ENCODE results near the gene CNTF. TPM values are rescaled to one million over a fixed set of nuclear protein-coding genes. Genes with fewer than 3 reads are reported as not detected.

CNTF gene
- total RNA-seq, 1 donor from 2014 or later: 1.1 TPM

- DNase-seq: no peak
These were observed 19.5 kb downstream of the CNTF start for GRCh38 chr11:58641803-58642581.

GRCh38 chr11:58645854-58646253 is 23.4 kb downstream of the CNTF start:
- DNase-seq: no peak

GRCh38 chr11:58647141-58647699 is 24.8 kb downstream of the CNTF start:
- DNase-seq: no peak

DNA sequence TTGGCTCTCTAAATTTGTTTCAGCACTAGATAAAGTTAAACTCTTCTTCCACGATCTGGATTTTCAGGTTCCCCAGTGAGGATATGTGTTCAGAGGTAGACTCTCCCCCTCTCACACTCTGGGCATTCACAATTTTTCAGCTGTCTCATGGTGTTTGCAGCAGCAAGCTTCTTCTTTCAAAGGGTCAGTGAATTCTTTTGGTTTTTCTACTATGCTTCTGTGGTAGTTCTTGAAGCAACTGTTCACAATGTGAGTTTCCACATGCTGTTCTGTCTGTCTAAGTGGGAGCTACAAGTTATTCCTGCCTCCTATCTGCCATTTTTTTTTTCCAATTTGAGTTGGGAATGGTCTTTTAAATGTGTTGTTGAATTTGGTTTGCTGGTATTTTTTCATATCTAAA is 25.4 kb downstream of the CNTF start:
- DNase-seq: no peak

DNA sequence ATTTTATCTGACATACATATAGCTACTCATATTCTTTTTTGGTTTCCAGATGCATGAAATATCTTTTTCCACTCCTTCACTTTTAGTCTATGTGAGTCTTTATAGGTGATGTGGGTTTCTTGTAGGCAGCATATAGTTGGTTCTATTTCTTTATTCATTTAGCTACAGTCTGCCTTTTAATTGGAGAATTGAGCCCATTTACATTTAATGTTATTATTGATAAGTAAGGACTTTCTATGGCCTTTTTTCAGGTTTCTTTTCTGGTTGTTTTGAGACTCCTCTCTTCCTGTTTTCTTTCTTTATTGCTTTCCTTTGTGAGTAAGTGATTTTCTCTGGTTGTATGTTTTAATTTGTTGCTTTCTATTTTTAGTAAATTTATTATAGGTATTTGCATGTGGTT is 27.2 kb downstream of the CNTF start:
- DNase-seq: no peak

DNA sequence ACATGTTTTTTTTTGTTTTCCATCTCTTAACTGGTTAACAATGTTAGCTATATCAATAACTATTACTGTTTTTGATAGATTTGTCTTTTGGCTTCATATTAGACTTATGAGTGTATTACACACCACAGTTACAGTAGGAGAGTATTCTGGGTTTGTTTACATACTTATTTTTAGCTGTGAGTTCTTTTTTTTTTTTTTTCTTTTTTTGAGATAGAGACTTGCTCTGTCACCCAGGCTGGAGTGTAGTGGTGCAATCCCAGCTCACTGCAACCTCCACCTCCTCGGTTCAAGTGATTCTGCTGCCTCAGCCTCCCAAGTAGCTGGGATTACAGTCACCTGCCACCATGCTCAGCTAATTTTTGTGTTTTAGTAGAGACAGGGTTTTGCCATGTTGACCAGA is 28.0 kb downstream of the CNTF start:
- no peak for DNase-seq

DNA sequence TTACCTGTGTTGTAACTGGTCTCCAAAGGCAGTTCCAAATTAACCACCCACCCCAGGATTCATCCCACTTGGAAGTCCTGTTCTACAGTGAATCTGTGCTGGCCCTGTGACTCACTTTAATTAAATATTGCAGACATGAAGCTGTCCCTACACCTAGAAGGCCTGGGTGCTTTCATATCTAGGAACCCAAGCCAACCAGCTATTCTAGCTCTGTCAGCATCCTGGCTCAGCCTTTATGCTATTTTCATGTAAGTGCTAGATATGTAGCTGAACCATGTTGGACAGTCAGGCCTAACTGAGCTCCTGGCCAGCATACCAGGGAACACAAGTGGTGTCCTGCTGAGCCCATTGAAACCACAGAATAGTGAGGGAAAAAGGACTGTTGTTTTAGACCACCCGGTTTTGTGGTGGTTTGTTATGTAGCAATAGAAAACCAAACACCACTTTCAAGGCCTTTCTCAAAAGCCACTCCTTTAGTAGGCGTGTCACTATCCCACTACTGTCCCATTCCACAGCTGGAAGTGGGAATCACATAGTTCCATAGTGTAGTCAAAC is 30.3 kb downstream of the CNTF start:
- no peak for DNase-seq

DNA sequence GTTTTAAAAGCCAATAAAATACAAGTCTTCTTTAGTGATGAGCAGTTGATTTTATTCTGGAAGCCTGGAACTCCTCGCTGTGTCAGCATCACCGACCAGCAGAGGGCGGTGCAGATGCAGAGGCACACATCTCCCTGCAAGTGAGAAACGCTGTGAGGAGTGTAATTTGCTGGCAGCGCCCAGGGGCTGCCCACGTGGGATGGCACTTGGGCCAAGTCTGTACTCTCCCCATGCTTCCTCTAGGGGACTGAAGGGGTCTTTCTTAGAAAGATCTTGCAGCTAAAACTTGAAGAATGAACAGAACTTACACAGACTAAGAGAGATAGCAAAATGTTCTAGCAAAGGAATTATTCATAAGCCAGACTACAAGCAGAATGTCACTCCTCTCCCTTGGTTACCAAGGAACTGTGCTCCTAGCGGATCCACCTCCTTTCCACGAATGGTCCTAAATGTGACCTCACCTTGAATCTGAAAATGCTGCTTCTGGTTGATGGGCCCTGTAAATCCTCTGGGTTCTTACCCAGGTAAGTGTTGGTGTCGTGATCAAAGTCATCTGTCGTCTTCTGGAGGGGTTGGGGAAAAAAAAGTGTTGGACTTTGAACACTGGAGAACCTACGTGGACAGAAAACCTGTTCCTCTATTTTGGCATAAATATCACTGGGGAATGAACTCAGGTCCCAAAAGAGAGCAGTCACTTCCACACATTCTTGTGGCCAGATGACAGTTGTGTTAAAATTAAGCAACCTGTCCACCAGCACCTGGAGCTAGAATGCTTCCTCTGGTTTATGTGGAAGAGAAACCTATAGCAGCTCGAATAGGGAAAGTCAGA is 31.8 kb downstream of the CNTF start:
- DNase-seq: peak; percentile 82

- no peak for DNase-seq
These were observed 32.4 kb downstream of the CNTF start for GRCh38 chr11:58654908-58655296.

DNA sequence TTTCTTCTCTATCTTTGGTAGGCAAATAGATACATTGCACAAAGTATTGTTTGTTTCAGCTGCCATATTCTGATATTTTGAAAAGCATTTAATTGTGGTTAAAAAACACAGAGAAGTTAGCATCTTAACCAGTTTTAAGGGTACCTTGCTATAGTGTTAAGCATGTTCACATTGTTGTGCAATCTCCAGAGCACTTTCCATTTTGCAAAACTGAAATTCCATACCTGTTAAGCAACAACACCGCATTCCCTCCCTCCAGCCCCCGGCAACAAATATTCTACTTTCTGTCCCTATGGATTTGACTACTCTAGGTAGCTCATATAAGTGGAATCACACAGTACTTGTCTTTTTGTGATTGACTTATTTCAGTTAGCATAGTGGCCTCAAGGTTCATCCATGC is 33.9 kb downstream of the CNTF start:
- DNase-seq: no peak

- no peak for DNase-seq
These were observed 36.2 kb downstream of the CNTF start for GRCh38 chr11:58658623-58659022.

DNA sequence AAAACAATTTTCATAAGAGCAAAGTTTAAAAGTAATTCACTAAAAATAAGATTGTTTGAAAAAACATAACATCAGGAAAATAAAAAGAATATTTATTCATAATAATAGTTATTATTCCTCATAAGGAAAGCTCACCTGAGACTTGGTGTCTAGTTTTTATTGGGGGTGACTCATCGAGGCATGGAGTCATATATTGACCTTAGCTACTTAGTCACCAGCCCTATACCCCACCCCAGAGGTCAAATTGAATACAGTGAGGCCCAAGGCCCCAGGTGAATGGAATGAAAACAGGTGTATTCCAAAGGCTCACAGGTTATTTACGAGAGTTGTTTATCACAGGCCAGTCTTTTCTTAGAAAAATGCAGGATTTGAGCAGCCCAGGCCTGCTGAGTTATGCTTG is 36.9 kb downstream of the CNTF start:
- no peak for DNase-seq

DNA sequence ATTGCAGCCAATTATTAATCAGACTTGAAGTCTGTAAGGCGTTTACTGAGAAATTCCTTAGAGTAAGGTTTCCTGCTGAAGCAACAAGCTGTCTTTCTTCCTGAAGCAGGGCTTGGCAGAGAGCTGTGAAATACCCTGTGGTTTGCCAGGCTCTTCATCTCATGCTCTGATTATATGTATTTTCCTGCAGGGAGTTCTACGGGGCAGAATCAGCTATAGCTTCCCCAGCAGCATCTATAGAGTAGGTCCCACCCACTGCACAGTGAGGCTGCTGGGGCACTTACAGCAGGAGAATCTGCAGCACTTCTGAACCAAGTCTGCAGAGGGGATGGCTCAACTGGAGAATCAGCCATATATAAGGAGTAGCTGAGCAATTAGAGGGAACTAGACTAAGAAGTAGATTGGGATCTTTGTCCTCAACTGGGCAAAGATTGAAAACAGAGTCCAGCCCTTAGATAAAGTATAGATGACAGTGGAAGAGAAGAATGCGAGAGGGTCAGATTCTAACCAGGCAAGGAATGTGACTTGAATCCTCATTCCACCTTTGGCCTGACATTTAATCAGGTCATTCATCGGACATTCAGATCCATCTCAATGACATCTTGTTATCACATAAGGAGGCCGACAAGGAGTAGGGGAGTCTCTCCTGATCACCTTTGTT is 37.6 kb downstream of the CNTF start:
- DNase-seq: no peak

DNA sequence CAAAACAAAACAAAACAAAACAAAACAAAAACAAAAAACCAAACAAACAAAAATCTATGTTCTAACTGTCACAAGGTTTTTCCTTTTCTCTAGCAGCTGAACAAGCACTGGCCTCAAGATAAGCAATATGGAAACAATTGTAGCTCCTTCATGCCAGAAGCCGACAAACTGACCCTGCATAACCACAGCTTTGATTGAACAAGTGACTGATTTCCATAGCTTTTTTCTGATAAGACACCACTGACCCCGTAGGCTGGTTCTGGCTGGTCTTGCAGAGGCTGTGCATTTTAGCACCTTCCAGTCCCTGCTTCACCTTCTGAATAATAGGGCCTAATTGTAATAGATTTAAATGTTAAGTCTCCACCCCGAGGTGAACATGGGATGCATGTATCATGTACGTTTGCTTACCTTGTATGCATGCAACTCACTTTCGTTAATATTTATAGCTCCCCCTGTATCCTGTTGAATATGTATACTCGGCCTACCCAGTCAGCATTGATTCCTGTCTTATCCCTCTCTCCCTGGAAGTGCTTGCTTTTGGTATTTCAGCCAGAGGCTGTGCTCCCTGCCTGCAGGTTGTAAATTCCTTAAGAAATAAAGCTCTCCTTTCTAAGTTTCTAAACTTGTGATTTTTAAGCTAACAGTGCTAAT is 49.6 kb downstream of the CNTF start:
- DNase-seq: no peak

- DNase-seq: no peak
These were observed 52.1 kb downstream of the CNTF start for GRCh38 chr11:58674609-58675008.

Other genes with a start within 250 kb of the CNTF start
- gene OR5B3, start 215.8 kb upstream of the CNTF start, total RNA-seq: not detected
- gene OR5B2, start 194.5 kb upstream of the CNTF start, total RNA-seq: not detected
- not detected for gene OR5B12, start 180.4 kb upstream of the CNTF start, total RNA-seq
- not detected for gene OR5B21, start 114.6 kb upstream of the CNTF start, total RNA-seq
- gene LPXN, start 46.8 kb upstream of the CNTF start, total RNA-seq: 3.9 TPM
- 53.2 TPM for gene ZFP91, start 43.6 kb upstream of the CNTF start, total RNA-seq
- gene GLYAT, start 109.3 kb downstream of the CNTF start, total RNA-seq: not detected
- gene GLYATL2, start 222.0 kb downstream of the CNTF start, total RNA-seq: 1.2 TPM